Spleen (tissue), 7 donors: ENCODE measurements around the gene ZMYND8.

Experiments used
- POLR2AphosphoS5 ChIP-seq, 3 donors: sonication (generic); formaldehyde crosslinking; IDR thresholded peaks; one replicate each; pipeline ENCODE4 v1.5.1; 2017; ENCODE audit warnings: antibody characterized with exemption in 3 of 3
- TF ChIP-seq, protein P1 (sequence below), 11 experiments: fragments of 200-600 bp in 7 of 11; fragments of 450-650 bp in 4 of 11; sonication (generic) in 4 of 11; IDR thresholded peaks in 8 of 11; conservative IDR thresholded peaks in 3 of 11; 1 replicate in 7 of 11; 2 replicates in 4 of 11; pipeline versions ENCODE4 v1.4.0 to v1.8.0; 2016 to 2021; ENCODE audit warnings: antibody characterized with exemption in 11 of 11, inconsistent platforms in 4 of 11, mild to moderate bottlenecking in 1 of 11
- donor health status: DM: no; HTN: no; CAD: no; lungs with moderate emphysema.
- donor health status: DM: no; HTN: no; CAD: no.
- donor health status: DM: no; HTN: no; CAD: no.

GRCh38 chr20:47360297-47361056 lies 4.0 kb upstream of the ZMYND8 start:
- TF ChIP-seq, protein P1, sequence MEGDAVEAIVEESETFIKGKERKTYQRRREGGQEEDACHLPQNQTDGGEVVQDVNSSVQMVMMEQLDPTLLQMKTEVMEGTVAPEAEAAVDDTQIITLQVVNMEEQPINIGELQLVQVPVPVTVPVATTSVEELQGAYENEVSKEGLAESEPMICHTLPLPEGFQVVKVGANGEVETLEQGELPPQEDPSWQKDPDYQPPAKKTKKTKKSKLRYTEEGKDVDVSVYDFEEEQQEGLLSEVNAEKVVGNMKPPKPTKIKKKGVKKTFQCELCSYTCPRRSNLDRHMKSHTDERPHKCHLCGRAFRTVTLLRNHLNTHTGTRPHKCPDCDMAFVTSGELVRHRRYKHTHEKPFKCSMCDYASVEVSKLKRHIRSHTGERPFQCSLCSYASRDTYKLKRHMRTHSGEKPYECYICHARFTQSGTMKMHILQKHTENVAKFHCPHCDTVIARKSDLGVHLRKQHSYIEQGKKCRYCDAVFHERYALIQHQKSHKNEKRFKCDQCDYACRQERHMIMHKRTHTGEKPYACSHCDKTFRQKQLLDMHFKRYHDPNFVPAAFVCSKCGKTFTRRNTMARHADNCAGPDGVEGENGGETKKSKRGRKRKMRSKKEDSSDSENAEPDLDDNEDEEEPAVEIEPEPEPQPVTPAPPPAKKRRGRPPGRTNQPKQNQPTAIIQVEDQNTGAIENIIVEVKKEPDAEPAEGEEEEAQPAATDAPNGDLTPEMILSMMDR (IDR thresholded peaks at IDR 0.05 in 8 of 11, conservative IDR thresholded peaks at IDR 0.05 in 3 of 11), result no peak
- TF ChIP-seq POLR2AphosphoS5 (IDR thresholded peaks at IDR 0.05), result peak; percentile 92 to 94 (median 94)
